CD4-positive, alpha-beta T cell treated with Interleukin-17A for 4 hours (primary cell): Measurements from ENCODE around the gene APOL2.
"Not testable (repeated sequence)": the region's sequence is repeated elsewhere in the genome, so short reads cannot be mapped to it uniquely, and the experiment has no call there.

ENCODE experiments used
- DNase-seq: peaks from one replicate; pipeline ENCODE4 v3.0.0-alpha.2; 2020; ENCODE audit warnings: mixed read lengths

The APOL2 gene

DNA sequence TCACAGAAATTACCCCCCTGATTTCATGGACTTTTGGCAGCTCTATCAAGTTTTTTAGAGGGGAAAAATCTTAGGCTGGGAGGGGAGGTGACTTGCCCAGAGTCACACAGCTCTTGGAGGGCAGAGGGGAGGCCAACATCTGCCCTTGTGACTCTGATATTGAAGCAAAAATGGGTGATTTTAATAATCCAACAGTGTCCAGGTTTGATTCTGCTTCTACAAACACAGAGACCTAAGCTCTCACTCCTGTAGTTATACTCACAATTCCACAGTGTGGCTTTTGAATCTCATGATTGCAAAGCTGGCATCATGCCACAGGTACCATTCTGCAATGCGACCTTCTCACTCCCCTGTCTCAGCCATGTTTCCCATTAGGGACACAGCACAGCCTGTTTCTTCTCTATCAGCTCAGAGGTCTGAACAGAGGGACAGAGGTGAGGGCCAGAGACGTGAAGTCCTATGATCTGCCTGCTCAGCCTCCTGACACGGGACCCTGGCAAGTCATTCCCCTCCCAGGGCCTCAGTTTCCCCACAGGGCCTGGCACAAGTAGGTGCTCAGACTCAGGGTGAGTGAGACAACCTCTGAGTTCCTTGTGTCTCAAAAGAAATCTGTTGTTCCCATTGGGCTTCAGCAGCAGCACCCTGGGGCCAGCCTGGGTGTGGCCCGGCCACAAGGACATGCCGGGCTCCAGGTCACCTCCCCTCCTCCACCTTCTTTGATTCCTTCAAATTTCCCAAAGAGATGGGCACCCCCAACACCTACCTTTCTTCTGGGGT lies 766 bp downstream of the APOL2 start:
- peak; percentile 38 for DNase-seq

- peak; percentile 24 for DNase-seq
These were observed 1.6 kb downstream of the APOL2 start for GRCh38 chr22:36237462-36238372.

DNA sequence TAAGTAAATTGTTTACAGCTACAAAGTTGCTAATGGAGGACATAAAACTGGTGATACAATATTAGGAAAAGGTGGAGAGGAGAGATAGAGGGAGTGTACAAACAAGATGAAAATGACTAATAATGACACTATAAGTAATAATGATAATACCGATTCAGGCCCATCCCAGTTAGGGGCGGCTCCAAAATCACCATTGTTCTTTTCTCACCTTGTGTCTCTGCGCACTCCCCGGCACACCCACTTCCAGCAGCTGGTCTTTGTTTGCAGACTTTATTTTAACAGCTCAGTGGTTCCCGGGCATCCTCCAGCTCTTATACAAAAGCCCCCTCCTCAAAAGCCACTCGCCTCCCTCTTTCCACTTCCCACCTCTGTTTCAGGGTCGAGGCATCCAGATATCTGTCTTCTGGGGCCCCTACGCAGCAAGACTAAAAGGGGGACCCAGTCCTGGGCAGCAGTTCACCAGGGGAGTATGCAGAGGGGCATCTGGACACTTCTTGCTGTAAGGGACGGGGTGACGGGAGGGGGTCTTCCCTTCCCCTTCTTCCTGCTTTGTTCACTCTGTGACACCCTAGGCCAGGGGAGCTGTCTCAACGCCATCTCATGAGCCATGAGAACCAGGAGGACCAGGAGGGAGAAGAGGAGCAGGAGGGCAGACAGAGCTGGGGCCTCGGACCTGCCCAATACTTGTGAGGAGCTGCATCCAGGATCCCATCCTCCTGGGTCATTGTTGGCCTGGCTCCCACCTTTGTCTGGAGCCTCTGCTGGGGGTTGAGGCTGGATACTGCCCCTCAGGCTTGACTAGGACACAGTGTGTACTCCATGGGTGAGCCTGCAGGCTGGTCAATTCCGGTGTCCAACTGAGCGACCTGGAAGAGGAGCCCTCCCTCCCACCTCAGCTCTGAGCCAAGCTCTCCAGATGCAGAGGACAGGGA lies 2.7 kb downstream of the APOL2 start:
- no peak for DNase-seq

- DNase-seq, result no peak
These were observed 3.7 kb downstream of the APOL2 start for GRCh38 chr22:36235585-36235984.

- no peak for DNase-seq
These were observed 4.4 kb downstream of the APOL2 start for GRCh38 chr22:36234919-36235318.

GRCh38 chr22:36234213-36234612 lies 5.1 kb downstream of the APOL2 start:
- no peak for DNase-seq

DNA sequence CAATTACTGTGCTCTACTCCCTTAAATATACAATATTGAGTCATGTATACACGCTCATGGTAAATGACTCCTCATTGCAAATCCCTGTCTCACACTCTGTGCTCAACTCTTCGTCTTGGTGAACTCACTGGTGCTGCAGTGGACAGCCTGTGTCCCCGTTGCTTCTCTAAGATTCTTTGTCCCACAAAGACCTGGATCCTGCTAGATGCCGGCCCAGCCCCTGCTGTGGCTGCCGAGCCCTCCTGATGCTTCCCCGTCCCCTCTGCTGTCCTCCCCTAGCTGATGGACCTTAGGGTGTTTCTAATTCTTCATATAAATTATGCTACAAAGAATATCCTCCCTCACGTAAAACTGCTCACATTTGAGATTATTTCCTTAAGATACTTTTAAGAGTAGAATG lies 5.5 kb downstream of the APOL2 start:
- no peak for DNase-seq

DNA sequence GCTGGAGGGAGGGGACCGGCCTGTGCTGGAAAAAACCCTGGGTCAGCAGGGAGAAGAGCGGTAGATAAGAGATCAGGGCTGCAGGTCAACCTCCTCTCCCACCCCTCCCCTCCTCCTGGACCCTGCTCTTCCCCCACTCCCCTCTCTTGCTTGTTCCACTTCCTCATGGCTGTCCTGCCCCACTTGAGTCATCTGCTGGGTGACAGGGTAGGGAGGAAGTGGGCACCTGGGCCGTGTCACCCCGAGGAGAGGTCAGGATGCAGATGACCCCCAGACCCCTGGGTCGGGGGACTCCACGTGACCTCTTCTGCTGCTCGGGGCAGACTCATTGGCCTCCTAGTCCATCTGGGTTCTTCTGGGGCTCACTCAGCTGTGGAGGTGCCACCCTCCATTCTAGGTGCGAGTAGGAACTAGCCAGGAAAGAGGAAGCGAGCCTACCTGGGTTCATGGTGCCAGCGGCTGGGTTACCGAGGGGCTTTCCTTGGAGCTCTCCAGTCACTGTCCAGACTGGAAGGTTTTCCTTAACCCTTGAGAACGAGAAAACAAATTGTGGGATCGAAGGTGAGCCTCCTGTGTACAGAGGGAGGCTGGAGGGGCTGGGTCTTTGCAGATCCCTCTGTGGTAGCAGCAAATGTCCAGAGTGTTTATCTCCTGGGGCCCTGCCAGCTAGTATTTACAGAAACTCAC lies 6.5 kb downstream of the APOL2 start:
- no peak for DNase-seq

- DNase-seq, result not testable (repeated sequence)
These were observed 8.3 kb downstream of the APOL2 start for GRCh38 chr22:36231051-36231450.

- DNase-seq, result not testable (repeated sequence)
These were observed 9.7 kb downstream of the APOL2 start for GRCh38 chr22:36229649-36230048.

- no peak for DNase-seq
These were observed 10.4 kb downstream of the APOL2 start for GRCh38 chr22:36228944-36229343.

GRCh38 chr22:36228369-36228768 lies 11.0 kb downstream of the APOL2 start:
- DNase-seq, result not testable (repeated sequence)

DNA sequence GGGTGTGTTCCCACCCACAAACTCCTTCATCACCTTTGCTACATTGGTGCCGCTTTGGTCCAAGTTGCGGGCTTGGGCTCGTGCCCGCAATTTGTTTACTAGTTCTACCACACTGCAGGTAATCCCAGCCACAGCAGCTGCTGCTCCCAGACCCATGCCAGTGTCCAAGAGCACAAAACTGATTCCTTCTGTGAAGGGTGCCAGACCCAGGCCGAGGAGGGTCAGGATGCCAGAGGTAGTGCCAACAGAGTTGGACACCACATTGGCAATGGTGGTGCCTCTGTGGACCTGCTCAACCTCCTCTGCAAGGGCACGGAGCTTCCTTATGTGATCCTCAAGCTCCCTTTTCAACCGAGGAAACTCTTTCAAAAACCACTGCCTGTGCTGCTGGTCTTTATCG lies 11.5 kb downstream of the APOL2 start:
- no peak for DNase-seq

DNA sequence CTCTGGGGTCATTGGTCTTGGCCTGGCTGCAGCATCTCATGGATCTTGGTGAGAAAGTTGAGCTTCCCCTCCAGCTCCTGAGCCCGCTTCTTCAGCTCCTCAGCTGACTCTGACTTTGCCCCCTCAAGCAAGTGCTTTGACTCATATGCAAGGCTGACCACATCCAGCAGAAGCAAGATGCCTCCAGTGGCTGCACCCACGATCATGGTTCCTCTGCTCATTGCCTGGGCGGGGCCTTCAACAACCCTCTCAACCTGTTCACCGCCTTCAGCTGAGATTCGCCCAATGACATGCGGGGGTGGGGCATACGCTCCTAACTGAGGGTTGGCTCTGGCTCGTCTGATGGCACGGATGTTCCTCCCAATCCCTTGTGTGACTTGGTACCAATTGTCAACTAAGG lies 11.9 kb downstream of the APOL2 start:
- no peak for DNase-seq

GRCh38 chr22:36226189-36226588 lies 13.1 kb downstream of the APOL2 start:
- DNase-seq, result no peak

DNA sequence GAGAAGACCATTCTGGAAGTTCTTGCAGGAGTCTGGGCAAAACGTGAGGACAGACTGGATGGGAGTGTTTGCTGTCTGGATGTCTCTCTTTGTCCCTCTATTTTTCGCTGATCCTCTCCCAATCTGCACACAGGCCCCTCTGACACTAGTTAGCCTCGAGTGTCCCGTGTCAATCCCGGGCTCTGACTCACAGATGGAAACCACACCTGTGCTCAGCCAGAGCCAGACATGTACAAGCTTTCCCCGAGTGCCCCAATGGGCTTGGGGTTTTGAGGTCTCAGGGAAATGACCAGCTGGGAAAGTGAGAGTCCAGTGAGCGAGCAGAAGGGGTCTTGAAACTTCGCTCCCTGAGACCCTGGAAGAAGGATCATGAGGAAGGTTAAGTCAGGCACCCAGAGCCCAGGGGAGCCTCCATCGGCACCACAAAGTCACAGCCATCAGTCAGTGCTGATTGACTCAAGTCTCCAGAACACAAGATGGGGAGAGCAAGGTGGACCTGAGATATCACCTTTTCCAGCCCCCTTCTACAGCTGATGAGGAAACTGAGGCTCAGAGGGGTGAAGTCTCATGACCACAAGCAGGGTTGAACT lies 13.9 kb downstream of the APOL2 start:
- DNase-seq, result no peak

- no peak for DNase-seq
These were observed 15.1 kb downstream of the APOL2 start for GRCh38 chr22:36224245-36224644.

GRCh38 chr22:36223504-36223903 lies 15.8 kb downstream of the APOL2 start:
- no peak for DNase-seq

- DNase-seq, result no peak
These were observed 16.4 kb downstream of the APOL2 start for GRCh38 chr22:36222887-36223450.

DNA sequence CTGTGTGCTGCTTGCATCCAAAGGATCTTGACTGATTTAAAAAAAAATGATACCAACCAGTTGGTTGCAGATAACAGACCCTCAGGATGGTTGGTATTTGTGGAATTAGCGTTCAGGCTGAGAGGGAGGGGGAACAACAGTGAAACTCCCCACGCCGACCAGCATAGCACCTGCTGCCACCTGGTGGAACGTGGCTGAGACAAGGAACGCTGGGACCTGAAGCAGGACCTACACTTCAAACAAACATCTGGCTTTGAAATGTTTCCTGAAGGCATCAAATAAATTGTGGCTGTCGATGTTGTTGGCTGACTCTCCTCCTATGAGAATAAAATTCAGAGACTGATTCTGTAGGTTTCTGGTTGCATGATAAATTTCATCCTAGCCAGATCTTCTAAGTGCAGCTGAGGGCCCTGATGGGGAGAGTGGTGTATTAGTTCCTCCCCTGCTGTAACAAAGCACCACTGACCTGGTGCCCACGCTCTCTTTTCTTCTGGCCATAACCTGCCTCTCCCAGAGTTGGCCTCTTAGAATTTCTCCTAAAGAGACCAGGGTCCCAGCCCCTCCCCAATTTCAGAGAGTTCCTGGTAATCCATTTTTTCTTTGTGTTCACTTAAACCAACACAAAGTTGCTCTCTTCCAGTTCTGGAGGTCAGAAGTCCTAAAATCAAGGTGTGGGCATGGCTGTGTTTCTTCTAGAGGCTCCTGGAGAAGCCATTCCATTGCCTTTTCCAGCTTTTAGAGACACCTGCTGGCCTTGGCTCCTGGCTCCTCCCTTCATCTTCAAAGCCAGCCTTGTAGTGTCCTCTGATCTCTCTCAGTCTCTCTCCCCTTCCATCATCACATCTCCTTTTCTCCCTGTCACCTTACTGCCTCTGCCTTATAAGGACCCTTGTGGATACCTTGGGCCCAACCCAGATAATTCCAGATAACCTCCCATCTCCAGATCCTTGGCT lies 17.3 kb downstream of the APOL2 start:
- peak; percentile 72 for DNase-seq
